K562 (cell line): ENCODE results near the gene FRMPD2.

Experiments
- GABPA ChIP-seq: fragments of 200-800 bp; sonication (Bioruptor generic); conservative IDR thresholded peaks from 2 replicates; pipeline ENCODE4 v1.6.1; 2016; ENCODE audit warnings: low read depth, missing genetic modification characterization, missing compliant biosample characterization
- NFIX ChIP-seq: fragments of 250-450 bp; sonication (Bioruptor Pico); IDR thresholded peaks from 2 replicates; pipeline ENCODE4 v1.4.0; 2020; ENCODE audit warnings: low read depth, mild to moderate bottlenecking, moderate library complexity

DNA sequence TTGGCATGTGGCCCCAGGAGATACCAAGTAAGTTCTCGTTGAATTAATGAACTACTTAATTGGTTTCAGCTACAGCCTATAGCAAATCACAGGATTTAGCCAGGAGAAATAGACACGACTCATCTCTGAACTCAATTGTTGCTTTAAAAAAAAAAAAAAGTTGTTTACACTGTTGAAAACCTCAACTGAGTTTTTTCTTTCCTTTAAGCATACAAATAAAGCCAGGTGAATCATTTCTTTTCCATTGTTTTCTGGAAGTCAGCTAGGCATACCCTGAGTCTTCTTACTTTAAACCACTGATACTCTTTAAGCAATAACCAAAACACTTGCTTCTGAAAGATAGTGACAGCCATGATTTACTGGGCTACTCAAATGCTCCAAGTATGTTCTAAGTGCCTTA lies 755 bp downstream of the FRMPD2 start:
- TF ChIP-seq NFIX (CRISPR knock-in tag): no peak
- no peak for TF ChIP-seq GABPA (tag)
